Stimulated activated CD4-positive, alpha-beta T cell treated with anti-CD3 and anti-CD28 coated beads, Interleukin-2, amount 100 ng/mL, for 4 hours (primary cell): ENCODE results near the gene HPSE2.

ENCODE experiments used
- DNase-seq: peaks from one replicate; pipeline ENCODE4 v3.0.0-alpha.2; 2020; ENCODE audit warnings: low read depth

HPSE2 gene

GRCh38 chr10:98832738-98833137 lies 402.9 kb downstream of the HPSE2 start:
- DNase-seq, result no peak

- no peak for DNase-seq
Measured at GRCh38 chr10:98832196-98832595, 403.5 kb downstream of the HPSE2 start.

GRCh38 chr10:98831391-98831790 lies 404.3 kb downstream of the HPSE2 start:
- no peak for DNase-seq

- DNase-seq, result no peak
Measured at GRCh38 chr10:98825741-98826140, 409.9 kb downstream of the HPSE2 start.

GRCh38 chr10:98817396-98817795 lies 418.3 kb downstream of the HPSE2 start:
- no peak for DNase-seq

GRCh38 chr10:98815039-98815885 lies 420.4 kb downstream of the HPSE2 start:
- DNase-seq, result no peak

GRCh38 chr10:98814470-98814869 lies 421.2 kb downstream of the HPSE2 start:
- DNase-seq, result no peak

GRCh38 chr10:98808282-98808892 lies 427.3 kb downstream of the HPSE2 start:
- DNase-seq, result no peak

- no peak for DNase-seq
Measured at GRCh38 chr10:98800263-98800662, 435.4 kb downstream of the HPSE2 start.

GRCh38 chr10:98795467-98795866 lies 440.2 kb downstream of the HPSE2 start:
- no peak for DNase-seq

- DNase-seq, result no peak
Measured at GRCh38 chr10:98790817-98791216, 444.8 kb downstream of the HPSE2 start.

- DNase-seq, result no peak
Measured at GRCh38 chr10:98778277-98778759, 457.3 kb downstream of the HPSE2 start.

- no peak for DNase-seq
Measured at GRCh38 chr10:98758463-98758862, 477.2 kb downstream of the HPSE2 start.

- DNase-seq, result no peak
Measured at GRCh38 chr10:98748298-98748697, 487.4 kb downstream of the HPSE2 start.

GRCh38 chr10:98745645-98746044 lies 490.0 kb downstream of the HPSE2 start:
- DNase-seq, result no peak

- DNase-seq, result no peak
Measured at GRCh38 chr10:98720551-98720950, 515.1 kb downstream of the HPSE2 start.

GRCh38 chr10:98713586-98713985 lies 522.1 kb downstream of the HPSE2 start:
- DNase-seq, result no peak

GRCh38 chr10:98696516-98696915 lies 539.1 kb downstream of the HPSE2 start:
- no peak for DNase-seq

GRCh38 chr10:98694883-98695282 lies 540.8 kb downstream of the HPSE2 start:
- DNase-seq, result no peak

- no peak for DNase-seq
Measured at GRCh38 chr10:98694014-98694413, 541.6 kb downstream of the HPSE2 start.

GRCh38 chr10:98687685-98688084 lies 548.0 kb downstream of the HPSE2 start:
- no peak for DNase-seq

GRCh38 chr10:98684019-98684899 lies 551.4 kb downstream of the HPSE2 start:
- no peak for DNase-seq
